Mesendoderm (in vitro differentiated cells): ENCODE results near the gene TENM4.

Experiments
- DNase-seq: peaks from one replicate; pipeline ENCODE4 v3.0.0; 2013
- H2AK5ac ChIP-seq: 2 replicates; pipeline ENCODE4 v1.6.1; 2013; ENCODE audit warnings: low read length, inconsistent platforms
- H2BK120ac ChIP-seq: 2 replicates; pipeline ENCODE4 v1.6.1; 2013; ENCODE audit warnings: low read depth, mild to moderate bottlenecking, low read length, moderate library complexity, mixed read lengths
- H2BK15ac ChIP-seq: replicated peaks from 2 replicates; pipeline ENCODE4 v1.6.1; 2013; ENCODE audit warnings: low read depth, mild to moderate bottlenecking, moderate library complexity
- H2BK5ac ChIP-seq: 2 replicates; pipeline ENCODE4 v1.6.1; 2013; ENCODE audit warnings: low read length, inconsistent platforms
- H3K18ac ChIP-seq: 2 replicates; pipeline ENCODE4 v1.6.1; 2013; ENCODE audit warnings: mild to moderate bottlenecking, low read length, mixed read lengths
- H3K23ac ChIP-seq: one replicate; pipeline ENCODE4 v1.6.1; 2013; ENCODE audit warnings: low read length
- H3K27ac ChIP-seq: 2 replicates; pipeline ENCODE4 v1.5.1; 2013; ENCODE audit warnings: low read depth, mild to moderate bottlenecking, inconsistent platforms, low read length, moderate library complexity
- H3K27me3 ChIP-seq: 2 replicates; pipeline ENCODE4 v1.6.1; 2013; ENCODE audit warnings: low read length, control low read depth, mild to moderate bottlenecking, inconsistent platforms; ENCODE audit not compliant: insufficient read depth, poor library complexity
- H3K36me3 ChIP-seq: 2 replicates; pipeline ENCODE4 v1.6.1; 2013; ENCODE audit warnings: low read length, inconsistent platforms; ENCODE audit not compliant: control insufficient read depth, insufficient read depth
- H3K4ac ChIP-seq: one replicate; pipeline ENCODE4 v1.6.1; 2013; ENCODE audit warnings: low read depth, mild to moderate bottlenecking, low read length, moderate library complexity
- H3K4me1 ChIP-seq: 2 replicates; pipeline ENCODE4 v1.6.1; 2013; ENCODE audit warnings: low read depth, low read length, inconsistent platforms; ENCODE audit not compliant: control insufficient read depth
- H3K4me2 ChIP-seq: 2 replicates; pipeline ENCODE4 v1.6.1; 2013; ENCODE audit warnings: low read length
- H3K4me3 ChIP-seq: 2 replicates; pipeline ENCODE4 v1.5.1; 2013; ENCODE audit warnings: mild to moderate bottlenecking, low read length
- H3K56ac ChIP-seq: one replicate; pipeline ENCODE4 v1.6.1; 2013; ENCODE audit warnings: low read length
- H3K79me1 ChIP-seq: 2 replicates; pipeline ENCODE4 v1.6.1; 2013; ENCODE audit warnings: low read length, inconsistent platforms
- H3K79me2 ChIP-seq: 2 replicates; pipeline ENCODE4 v1.6.1; 2013; ENCODE audit warnings: mild to moderate bottlenecking, low read length; ENCODE audit not compliant: control insufficient read depth, insufficient read depth
- H3K9ac ChIP-seq: 2 replicates; pipeline ENCODE4 v1.6.1; 2013; ENCODE audit warnings: low read length, inconsistent platforms
- H4K5ac ChIP-seq: one replicate; pipeline ENCODE4 v1.6.1; 2013; ENCODE audit warnings: low read length
- H4K8ac ChIP-seq: one replicate; pipeline ENCODE4 v1.6.1; 2013; ENCODE audit warnings: low read depth, mild to moderate bottlenecking, control low read depth, low read length, moderate library complexity
- WGBS: extraction: QIAGEN DNeasy Blood & Tissue Kit; methylation state at CpG from one replicate; pipeline ENCODE4 v1.1.7; 2013; ENCODE audit warnings: low lambda C conversion rate, missing lambda C conversion rate; ENCODE audit not compliant: insufficient coverage; ENCODE audit errors: extremely low coverage; 5-methylcytosine and 5-hydroxymethylcytosine counted together

TENM4 gene

DNA sequence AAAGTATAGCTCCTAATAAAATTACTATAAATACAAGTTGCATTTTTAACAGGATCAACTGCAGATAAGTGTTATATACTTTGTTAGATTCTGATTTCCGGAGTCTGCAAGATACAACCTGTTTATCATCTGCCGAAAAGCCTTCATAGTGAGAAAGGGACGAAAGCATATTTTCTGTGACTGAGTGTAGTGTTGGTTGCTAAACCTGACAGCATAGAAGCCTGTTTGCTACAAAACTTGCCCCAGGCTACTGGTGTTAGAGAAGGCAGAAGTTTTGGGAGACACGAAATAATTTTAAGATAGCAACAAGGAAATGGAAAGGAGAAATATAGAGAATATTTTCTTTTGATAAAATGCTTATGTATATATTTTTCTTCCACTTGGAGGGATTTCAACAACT is 622.6 kb downstream of the TENM4 start:
- Histone ChIP-seq H4K5ac (no peak overlapping the region), H3K36me3 (no peaks in the 10 kb centered on the region), H2BK15ac (no peak overlapping the region), H3K56ac (no peak overlapping the region), H2AK5ac (no peak overlapping the region), H3K18ac (no peak overlapping the region), H3K27me3 (no peaks in the 10 kb centered on the region), H4K8ac (no peak overlapping the region), H3K27ac (no peak overlapping the region), H3K4ac (no peak overlapping the region), H3K23ac (no peak overlapping the region), H3K4me2 (no peak overlapping the region), H2BK5ac (no peak overlapping the region), H2BK120ac (no peak overlapping the region), H3K79me1 (no peaks in the 10 kb centered on the region), H3K4me1 (peaks cover 4% of the 10 kb centered on the region), H3K4me3 (no peak overlapping the region), H3K9ac (no peak overlapping the region), H3K79me2 (no peaks in the 10 kb centered on the region)
- WGBS: no CpG with 5 or more reads among the region's 4 CpGs
- no peak for DNase-seq

DNA sequence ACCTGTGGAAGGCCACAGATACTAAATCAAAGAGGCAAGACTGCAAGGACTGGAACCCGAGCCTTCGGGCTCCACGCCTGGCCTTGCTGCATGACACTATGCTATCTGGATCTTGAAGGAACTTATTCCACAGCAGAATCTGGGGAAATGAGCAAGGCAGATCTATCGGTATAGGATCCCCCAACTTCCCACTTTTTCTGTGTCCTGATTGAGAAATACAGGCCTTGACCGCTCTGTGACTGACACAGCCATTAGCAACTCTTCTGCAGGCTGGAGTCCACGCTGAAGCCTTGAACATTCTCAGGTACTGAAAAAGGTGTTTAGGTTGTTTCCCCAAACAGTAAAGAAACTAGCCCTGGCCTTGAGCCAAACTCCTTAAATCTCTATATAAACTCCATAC is 625.0 kb downstream of the TENM4 start:
- no CpG with 5 or more reads among the region's 6 CpGs for WGBS
- Histone ChIP-seq H2AK5ac (no peak overlapping the region), H4K8ac (no peak overlapping the region), H3K79me2 (no peaks in the 10 kb centered on the region), H2BK120ac (no peak overlapping the region), H3K4ac (no peak overlapping the region), H3K9ac (no peak overlapping the region), H3K27me3 (no peaks in the 10 kb centered on the region), H3K4me3 (no peak overlapping the region), H3K4me2 (no peak overlapping the region), H3K27ac (no peak overlapping the region), H3K18ac (no peak overlapping the region), H2BK5ac (no peak overlapping the region), H3K36me3 (no peaks in the 10 kb centered on the region), H3K23ac (no peak overlapping the region), H4K5ac (no peak overlapping the region), H2BK15ac (no peak overlapping the region), H3K4me1 (peaks cover 5% of the 10 kb centered on the region), H3K56ac (no peak overlapping the region), H3K79me1 (no peaks in the 10 kb centered on the region)
- DNase-seq: no peak

DNA sequence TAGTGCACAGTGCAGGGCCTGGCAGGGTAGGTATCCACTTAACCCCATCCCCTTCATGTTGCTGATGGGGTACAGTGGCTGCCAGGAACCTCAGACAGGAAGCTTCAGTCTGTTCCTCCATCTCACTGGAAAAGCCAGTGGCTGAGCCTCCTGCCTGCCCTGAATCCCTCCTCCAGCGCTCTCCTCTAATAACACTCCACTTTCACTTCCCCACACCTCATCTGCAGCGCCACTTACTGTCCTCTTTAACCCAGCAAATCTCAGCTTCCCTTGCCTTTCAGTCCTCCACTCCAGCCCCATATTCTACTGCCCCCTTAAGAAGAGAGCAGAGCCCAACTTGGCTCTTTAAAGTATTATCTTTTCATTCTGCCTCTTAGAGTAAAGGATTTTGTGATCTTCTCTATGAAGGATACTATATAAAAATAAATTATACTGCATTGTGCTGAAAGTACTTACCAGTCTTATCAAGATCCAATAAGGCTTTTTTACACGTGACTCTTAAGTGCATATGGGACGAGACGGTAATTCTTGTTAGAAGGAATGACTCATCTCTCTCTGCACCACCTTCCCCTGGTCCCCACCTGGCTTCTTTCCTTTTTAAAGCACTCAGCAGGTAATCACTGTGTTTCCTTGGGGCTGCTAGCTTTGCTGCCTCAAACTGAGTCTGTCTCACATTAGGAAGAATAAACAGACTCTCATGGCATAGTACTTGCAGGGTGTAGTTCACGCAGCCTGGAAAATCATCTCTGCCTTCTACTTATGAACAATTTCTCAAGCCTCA is 628.1 kb downstream of the TENM4 start:
- no peak overlapping the region for H2AK5ac ChIP-seq
- no peak overlapping the region for H4K5ac ChIP-seq
- H3K36me3 ChIP-seq: no peaks in the 10 kb centered on the region
- H3K56ac ChIP-seq: no peak overlapping the region
- peak; percentile 65 for DNase-seq
- H3K4me2 ChIP-seq: no peak overlapping the region
- H3K79me1 ChIP-seq: no peaks in the 10 kb centered on the region
- peaks cover 5% of the 10 kb centered on the region for H3K4me1 ChIP-seq
- H3K23ac ChIP-seq: no peak overlapping the region
- no peak overlapping the region for H3K4me3 ChIP-seq
- H3K27ac ChIP-seq: no peak overlapping the region
- no CpG with 5 or more reads among the region's 6 CpGs for WGBS
- no peak overlapping the region for H2BK120ac ChIP-seq
- H3K9ac ChIP-seq: no peak overlapping the region
- no peaks in the 10 kb centered on the region for H3K79me2 ChIP-seq
- no peak overlapping the region for H4K8ac ChIP-seq
- H2BK5ac ChIP-seq: no peak overlapping the region
- no peaks in the 10 kb centered on the region for H3K27me3 ChIP-seq
- no peak overlapping the region for H3K4ac ChIP-seq
- no peak overlapping the region for H2BK15ac ChIP-seq
- H3K18ac ChIP-seq: no peak overlapping the region

DNA sequence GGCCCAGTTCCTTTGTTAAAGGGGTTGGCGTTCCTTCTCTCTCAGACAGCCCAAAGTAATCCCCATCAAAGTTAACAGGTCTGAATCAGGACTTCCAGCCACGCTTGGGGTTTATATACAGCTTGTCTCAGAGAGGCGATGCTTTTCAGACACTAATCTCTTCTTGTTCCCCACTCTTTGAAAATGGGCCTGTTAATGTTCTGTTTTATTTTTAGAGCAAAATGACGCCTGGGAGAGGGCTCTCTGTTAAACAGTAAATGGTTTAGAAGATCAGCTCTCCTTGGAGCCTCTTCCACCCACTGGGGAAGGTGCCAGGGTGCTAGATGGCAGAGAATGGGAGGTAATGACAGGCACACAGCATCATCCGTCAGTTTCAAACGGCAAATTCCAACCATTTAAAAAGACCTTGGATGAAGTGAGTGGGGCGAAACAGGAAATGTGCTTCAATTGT is 630.2 kb downstream of the TENM4 start:
- Histone ChIP-seq H2BK15ac (no peak overlapping the region), H3K4me2 (no peak overlapping the region), H3K9ac (no peak overlapping the region), H2BK5ac (no peak overlapping the region), H3K4me3 (no peak overlapping the region), H3K18ac (no peak overlapping the region), H3K36me3 (no peaks in the 10 kb centered on the region), H3K4me1 (peaks cover 5% of the 10 kb centered on the region), H2AK5ac (no peak overlapping the region), H4K5ac (no peak overlapping the region), H3K79me1 (no peaks in the 10 kb centered on the region), H3K27me3 (no peaks in the 10 kb centered on the region), H2BK120ac (no peak overlapping the region), H3K56ac (no peak overlapping the region), H4K8ac (no peak overlapping the region), H3K27ac (no peak overlapping the region), H3K4ac (no peak overlapping the region), H3K23ac (no peak overlapping the region), H3K79me2 (no peaks in the 10 kb centered on the region)
- DNase-seq: no peak
- WGBS: no CpG with 5 or more reads among the region's 7 CpGs

DNA sequence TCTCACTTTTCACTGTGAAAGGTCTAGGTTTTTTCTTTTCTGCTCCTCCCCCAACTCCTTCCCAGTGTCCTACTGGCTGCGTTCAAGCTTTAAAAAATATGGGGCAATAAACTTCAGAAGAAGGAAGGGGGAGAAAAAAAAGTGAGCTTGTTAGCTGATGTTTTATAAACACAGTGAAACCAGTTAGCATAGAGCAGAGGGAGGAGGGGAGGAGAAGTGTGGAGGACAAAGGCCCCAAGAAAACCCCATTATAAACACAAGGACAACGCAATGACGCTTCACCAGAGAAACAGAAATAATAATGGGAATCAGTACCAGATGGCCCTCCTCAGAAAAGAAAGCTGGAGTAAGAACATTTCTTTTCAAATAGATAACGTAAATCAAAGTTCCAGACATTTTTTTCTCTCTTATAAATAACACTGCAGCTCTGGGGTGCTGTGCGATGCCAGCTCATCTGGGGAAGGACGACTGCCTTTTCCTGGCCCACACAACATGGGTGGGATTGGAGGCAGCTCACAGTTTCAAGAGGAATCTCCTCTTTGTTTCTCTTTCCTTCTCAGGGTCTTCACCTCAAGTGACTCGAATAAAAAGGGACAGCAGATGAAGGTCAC is 630.8 kb downstream of the TENM4 start:
- Histone ChIP-seq H2BK5ac (no peak overlapping the region), H4K5ac (no peak overlapping the region), H3K23ac (no peak overlapping the region), H2AK5ac (no peak overlapping the region), H3K36me3 (no peaks in the 10 kb centered on the region), H3K4me2 (no peak overlapping the region), H3K9ac (no peak overlapping the region), H3K18ac (no peak overlapping the region), H3K27ac (no peak overlapping the region), H3K79me2 (no peaks in the 10 kb centered on the region), H2BK15ac (no peak overlapping the region), H3K79me1 (no peaks in the 10 kb centered on the region), H3K27me3 (no peaks in the 10 kb centered on the region), H3K4ac (no peak overlapping the region), H3K4me1 (peaks cover 5% of the 10 kb centered on the region), H3K56ac (no peak overlapping the region), H4K8ac (no peak overlapping the region), H2BK120ac (no peak overlapping the region), H3K4me3 (no peak overlapping the region)
- no peak for DNase-seq
- WGBS: no CpG with 5 or more reads among the region's 7 CpGs
